Peyer's patch (tissue), 4 donors: ENCODE data around the gene DIAPH2. TPM values are rescaled to one million over a fixed set of nuclear protein-coding genes. Genes with fewer than 3 reads are reported as not detected.

Experiments used
- DNase-seq, 3 donors: peaks; one replicate each; pipeline ENCODE4 v3.0.0-alpha.2; 2017 to 2019
- H3K27ac ChIP-seq, 4 donors: fragments of 200-600 bp; sonication (generic); one replicate each; pipeline ENCODE4 v1.5.1; 2016 to 2019
- H3K27me3 ChIP-seq, 2 donors: fragments of 200-600 bp; sonication (generic); one replicate each; pipeline ENCODE4 v1.5.1; 2019
- H3K36me3 ChIP-seq, 3 donors: fragments of 200-600 bp; sonication (generic); one replicate each; pipeline ENCODE4 v1.5.1; 2016 to 2019
- H3K4me1 ChIP-seq, 4 donors: fragments of 200-600 bp; sonication (generic); one replicate each; pipeline ENCODE4 v1.5.1; 2016 to 2019
- H3K4me3 ChIP-seq, 4 donors: fragments of 200-600 bp; sonication (generic); 1 replicate in 3 of 4; 2 replicates in 1 of 4; pipeline ENCODE4 v1.5.1; 2016 to 2019; ENCODE audit warnings: mild to moderate bottlenecking in 1 of 4
- H3K9me3 ChIP-seq, 4 donors: fragments of 200-600 bp; sonication (generic); one replicate each; pipeline ENCODE4 v1.5.1; 2016 to 2019; ENCODE audit warnings: mild to moderate bottlenecking in 1 of 4
- CTCF ChIP-seq, 6 experiments: fragments of 450-650 bp in 4 of 6; fragments of 200-600 bp in 2 of 6; sonication (generic) in 1 of 6; IDR thresholded peaks; one replicate each; pipeline ENCODE4 v1.5.1; 2017 to 2019; ENCODE audit warnings: antibody characterized with exemption in 6 of 6, mild to moderate bottlenecking in 3 of 6, moderate library complexity in 1 of 6
- POLR2A ChIP-seq, 2 donors: fragments of 450-650 bp; IDR thresholded peaks; one replicate each; pipeline ENCODE4 v1.5.1; 2017; ENCODE audit warnings: antibody characterized with exemption in 2 of 2, mild to moderate bottlenecking in 2 of 2, moderate library complexity in 2 of 2
- total RNA-seq, 4 donors: library from RNA; depleted of rRNA; stranded (reverse); fragments of >200 nt; gene quantifications; one replicate each; pipeline ENCODE4 v1.1.0, GENCODE V29; 2016

The DIAPH2 gene
- total RNA-seq, 4 donors from 2014 or later: 15.1 to 114 (median 33.0) TPM

DNA sequence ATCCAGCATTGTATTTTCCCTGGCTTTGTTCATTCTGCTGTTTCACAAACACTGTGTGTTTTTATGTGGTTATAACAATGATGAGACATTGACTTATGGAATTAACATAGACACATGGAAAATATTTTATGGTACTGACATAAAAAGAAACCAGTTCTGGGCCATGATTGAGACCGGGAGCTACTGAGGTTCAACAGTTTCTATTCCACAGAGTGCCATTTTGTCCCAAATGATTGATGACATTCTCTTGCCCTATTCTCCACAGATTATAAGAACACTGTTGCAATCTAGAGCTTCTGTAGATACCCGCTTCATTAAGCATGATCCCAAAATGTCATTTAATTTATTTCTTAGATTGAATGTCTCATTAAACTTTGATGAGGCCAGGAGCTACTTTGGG, 525.9 kb downstream of the DIAPH2 start:
- TF ChIP-seq CTCF (IDR thresholded peaks at IDR 0.05): no peak
- no peak for TF ChIP-seq POLR2A (IDR thresholded peaks at IDR 0.05)
- no peaks in the 10 kb centered on the region for H3K9me3 ChIP-seq
- no peak overlapping the region for H3K4me3 ChIP-seq

DNA sequence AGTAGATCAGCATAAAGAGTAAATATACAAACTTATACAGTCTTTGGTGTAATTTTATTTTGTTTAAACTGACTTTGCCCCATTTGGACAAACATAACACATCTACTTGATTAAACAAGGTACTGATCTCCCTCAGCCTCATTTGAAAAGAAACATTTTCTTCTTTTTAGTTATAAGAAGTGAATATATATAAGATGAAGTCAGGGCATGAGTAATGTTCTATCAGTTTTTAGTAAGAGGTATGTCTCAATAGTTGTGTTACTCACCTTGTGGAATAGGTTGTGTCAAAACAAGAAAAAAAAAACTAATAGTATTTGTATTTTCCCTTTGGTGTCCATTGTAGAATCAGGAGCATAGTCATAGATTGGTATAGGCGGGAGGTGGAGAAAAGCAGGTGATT, 526.4 kb downstream of the DIAPH2 start:
- H3K36me3 ChIP-seq: no peaks in the 10 kb centered on the region
- H3K27ac ChIP-seq: no peak overlapping the region
- H3K4me3 ChIP-seq: no peak overlapping the region
- H3K4me1 ChIP-seq: no peaks in the 10 kb centered on the region
- no peaks in the 10 kb centered on the region for H3K9me3 ChIP-seq
- H3K27me3 ChIP-seq: no peaks in the 10 kb centered on the region
- no peak for DNase-seq
- no peak for TF ChIP-seq POLR2A (IDR thresholded peaks at IDR 0.05)
- TF ChIP-seq CTCF (IDR thresholded peaks at IDR 0.05): no peak

More for the DNA sequence above, 525.9 kb downstream of the DIAPH2 start:
- H3K27me3 ChIP-seq: no peaks in the 10 kb centered on the region
- no peaks in the 10 kb centered on the region for H3K36me3 ChIP-seq
- H3K4me1 ChIP-seq: no peaks in the 10 kb centered on the region
- no peak overlapping the region for H3K27ac ChIP-seq
- DNase-seq: no peak

GRCh38 chrX:97215186-97215585, 530.5 kb downstream of the DIAPH2 start:
- no peak overlapping the region for H3K4me3 ChIP-seq
- DNase-seq: no peak
- H3K9me3 ChIP-seq: no peaks in the 10 kb centered on the region
- H3K36me3 ChIP-seq: no peaks in the 10 kb centered on the region
- TF ChIP-seq CTCF (IDR thresholded peaks at IDR 0.05): no peak
- H3K4me1 ChIP-seq: no peaks in the 10 kb centered on the region
- H3K27me3 ChIP-seq: no peaks in the 10 kb centered on the region
- no peak overlapping the region for H3K27ac ChIP-seq

DNA sequence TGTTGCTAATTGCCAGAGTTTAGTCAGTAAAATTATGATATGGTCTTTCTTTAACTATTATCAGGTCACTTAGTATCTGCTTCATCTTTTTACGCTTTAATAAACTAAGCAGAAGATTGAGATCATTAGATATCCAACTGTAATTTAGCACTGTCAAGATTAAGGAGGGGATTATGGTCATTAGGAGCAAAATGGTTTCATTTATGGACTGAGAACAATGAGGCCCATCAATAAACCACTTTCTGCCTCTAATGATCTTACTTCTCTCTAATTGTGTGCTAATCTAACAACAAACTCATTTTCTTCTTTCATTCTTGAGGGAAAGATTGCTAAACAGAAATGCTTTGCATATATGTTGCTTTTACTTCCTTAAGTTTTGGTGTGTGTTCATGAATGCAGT, 539.5 kb downstream of the DIAPH2 start:
- no peak for DNase-seq
- Histone ChIP-seq H3K36me3 (no peaks in the 10 kb centered on the region), H3K9me3 (no peaks in the 10 kb centered on the region), H3K4me1 (no peaks in the 10 kb centered on the region), H3K27me3 (no peaks in the 10 kb centered on the region), H3K27ac (no peak overlapping the region), H3K4me3 (no peak overlapping the region)
- TF ChIP-seq POLR2A (IDR thresholded peaks at IDR 0.05) (no peak), CTCF (IDR thresholded peaks at IDR 0.05) (no peak)

DNA sequence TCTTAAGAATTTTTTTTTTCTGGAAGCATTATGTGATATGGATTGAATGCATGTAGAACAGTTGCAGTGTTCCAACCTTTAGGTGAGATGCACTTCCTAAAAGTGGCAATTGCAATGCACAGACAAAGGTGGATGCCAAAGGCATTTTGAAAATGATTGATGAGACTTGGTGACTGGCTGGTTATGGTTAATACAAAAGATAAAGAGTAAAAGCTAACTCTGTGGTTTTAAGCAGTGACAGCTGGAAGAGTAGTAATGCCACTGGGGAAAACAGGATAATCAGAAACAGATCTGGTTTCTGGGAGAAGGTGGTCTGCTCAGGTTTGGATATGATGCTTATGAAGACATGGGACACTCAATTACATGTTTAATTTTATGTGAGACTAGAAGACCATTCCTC, 544.7 kb downstream of the DIAPH2 start:
- TF ChIP-seq CTCF (IDR thresholded peaks at IDR 0.05) (no peak), POLR2A (IDR thresholded peaks at IDR 0.05) (no peak)
- Histone ChIP-seq H3K4me3 (no peak overlapping the region), H3K9me3 (no peaks in the 10 kb centered on the region), H3K36me3 (no peaks in the 10 kb centered on the region), H3K4me1 (no peaks in the 10 kb centered on the region), H3K27ac (no peak overlapping the region), H3K27me3 (no peaks in the 10 kb centered on the region)
- no peak for DNase-seq

- H3K27me3 ChIP-seq: no peaks in the 10 kb centered on the region
- H3K9me3 ChIP-seq: no peaks in the 10 kb centered on the region
- no peak for TF ChIP-seq CTCF (IDR thresholded peaks at IDR 0.05)
- no peak for TF ChIP-seq POLR2A (IDR thresholded peaks at IDR 0.05)
- H3K36me3 ChIP-seq: no peaks in the 10 kb centered on the region
- H3K4me3 ChIP-seq: no peak overlapping the region
- H3K4me1 ChIP-seq: no peaks in the 10 kb centered on the region
- H3K27ac ChIP-seq: no peak overlapping the region
- no peak for DNase-seq
These were observed 546.3 kb downstream of the DIAPH2 start for GRCh38 chrX:97230948-97231347.
